Measurements from ENCODE around the gene UGT1A10.
"Not testable (repeated sequence)": the region's sequence is repeated elsewhere in the genome, so short reads cannot be mapped to it uniquely, and the experiment has no call there.

UGT1A10 gene

DNA sequence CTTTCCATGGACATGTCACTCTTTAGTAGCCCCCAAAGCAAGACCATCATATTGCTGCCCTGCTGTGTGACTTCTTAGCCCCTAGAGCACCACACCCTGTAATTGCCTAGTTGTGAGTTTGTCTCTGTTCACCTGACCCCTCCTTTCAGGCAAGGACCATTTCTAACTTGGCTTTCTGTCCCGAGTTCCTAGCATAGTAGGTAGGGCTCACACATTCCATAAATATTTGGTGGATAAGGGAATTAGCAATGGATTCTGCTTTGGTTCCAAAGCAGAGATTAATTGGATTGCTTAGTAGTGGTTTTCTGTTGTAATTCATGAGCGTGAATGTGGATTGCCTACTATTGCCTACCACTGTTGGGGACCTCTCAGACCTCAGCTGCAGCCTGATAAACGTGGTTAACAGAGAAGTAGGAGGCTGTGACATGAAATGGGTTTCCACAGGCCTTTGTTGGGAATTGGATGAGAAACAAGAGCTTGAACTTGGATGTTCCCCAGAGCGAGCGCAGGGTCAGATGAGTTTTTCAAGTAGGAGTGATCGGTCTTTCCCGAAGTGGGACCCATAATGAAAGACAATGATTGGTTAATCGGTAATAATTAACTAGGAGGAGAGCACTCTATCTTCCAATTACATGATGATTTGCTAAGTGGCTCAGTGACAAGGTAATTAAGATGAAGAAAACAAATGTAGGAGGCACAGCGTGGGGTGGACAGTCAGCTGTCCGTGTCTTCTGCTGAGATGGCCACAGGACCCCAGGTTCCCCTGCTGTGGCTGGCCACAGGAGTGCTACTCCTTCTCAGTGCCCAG lies 110.4 kb downstream of the UGT1A10 start:
- no peak for DNase-seq

- DNase-seq, result no peak
These were observed 111.0 kb downstream of the UGT1A10 start for GRCh38 chr2:233747283-233747544.

- DNase-seq, result not testable (repeated sequence)
These were observed 114.4 kb downstream of the UGT1A10 start for GRCh38 chr2:233750689-233751088.

DNA sequence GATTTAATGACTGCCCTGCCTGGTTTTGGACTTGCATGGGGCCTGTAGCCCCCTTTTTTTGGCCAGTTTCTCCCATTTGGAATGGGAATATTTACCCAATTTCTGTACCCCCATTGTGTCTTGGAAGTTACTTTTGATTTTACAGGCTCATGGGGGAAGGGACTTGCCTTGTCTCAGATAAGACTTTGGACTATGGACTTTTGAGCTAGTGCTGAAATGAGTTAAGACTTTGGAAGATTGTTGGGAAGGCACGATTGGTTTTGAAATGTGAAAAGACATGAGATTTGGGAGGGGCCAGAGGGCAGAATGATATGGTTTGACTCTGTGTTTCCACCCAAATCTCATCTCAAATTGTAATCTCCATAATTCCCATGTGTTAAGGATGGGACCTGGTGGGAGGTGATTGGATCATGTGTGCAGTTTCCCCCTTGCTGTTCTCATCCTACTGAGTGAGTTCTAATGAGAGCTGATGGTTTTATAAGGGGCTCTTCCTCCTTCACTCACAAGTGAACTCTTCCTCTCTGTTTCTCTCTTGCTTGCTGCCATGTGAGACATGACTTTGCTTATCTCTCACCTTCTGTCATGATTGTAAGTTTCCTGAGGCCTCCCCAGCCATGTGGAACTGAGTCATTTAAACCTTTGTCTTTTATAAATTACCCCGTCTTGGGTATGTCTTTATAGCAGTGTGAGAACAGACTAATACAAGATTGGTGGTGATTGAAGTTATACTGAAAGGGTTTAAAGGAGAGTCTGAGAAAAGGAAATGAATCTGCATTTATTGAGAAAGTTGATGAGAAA lies 115.2 kb downstream of the UGT1A10 start:
- DNase-seq, result not testable (repeated sequence)

DNA sequence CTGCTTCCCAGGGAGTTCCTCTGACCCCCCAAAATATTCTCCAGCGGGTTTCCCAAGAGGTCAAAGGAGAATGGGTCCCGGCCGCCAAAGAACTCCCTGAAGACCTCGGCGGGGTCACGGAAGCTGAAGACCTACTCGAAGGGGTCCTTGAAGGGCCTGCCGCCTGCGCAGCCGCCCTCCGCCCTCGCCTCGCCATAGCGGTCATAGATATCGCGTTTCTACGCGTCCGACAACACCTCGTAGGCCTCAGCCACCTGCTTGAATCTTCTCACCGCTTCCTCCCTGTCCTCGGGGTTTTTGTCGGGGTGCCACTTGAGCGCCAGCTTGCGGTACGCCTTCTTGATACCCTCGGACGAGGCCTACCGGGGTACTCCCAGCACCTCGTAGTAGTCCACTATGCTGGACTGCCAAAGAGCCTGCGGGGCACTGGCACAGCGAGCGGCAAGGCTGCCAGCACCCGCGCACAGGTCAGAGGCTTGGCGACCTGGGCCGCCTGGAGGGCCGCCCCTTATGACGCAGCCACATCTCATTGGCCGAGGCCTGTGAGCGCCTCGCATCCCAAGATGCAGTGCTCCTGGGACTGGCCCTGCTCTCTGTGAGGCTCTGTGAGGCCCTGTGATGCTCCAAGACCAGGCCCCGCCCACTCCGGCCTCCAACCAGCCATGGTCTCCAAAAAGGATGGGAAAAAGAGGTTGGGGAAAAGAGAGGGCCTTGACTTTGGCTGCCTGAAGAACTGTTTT lies 118.8 kb downstream of the UGT1A10 start:
- no peak for DNase-seq

DNA sequence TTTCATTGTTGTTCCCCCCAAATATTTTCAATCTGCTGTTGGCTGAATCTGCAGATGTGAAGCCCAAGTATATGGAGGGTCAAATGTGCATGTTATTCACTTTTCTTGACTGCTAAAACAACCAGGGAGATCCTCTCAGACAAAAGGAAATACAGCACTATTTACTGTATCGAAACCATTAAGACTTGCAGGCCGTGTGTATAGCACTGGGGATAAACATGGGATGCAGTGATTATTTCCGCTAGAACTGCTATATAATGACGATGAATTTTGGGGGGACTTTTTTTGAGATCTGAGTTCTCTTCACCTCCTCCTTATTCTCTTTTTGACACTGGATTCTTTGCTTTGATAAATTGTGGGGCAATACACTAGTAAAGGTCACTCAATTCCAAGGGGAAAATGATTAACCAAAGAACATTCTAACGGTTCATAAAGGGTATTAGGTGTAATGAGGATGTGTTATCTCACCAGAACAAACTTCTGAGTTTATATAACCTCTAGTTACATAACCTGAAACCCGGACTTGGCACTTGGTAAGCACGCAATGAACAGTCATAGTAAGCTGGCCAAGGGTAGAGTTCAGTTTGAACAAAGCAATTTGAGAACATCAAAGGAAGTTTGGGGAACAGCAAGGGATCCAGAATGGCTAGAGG lies 120.3 kb downstream of the UGT1A10 start:
- no peak for DNase-seq

DNA sequence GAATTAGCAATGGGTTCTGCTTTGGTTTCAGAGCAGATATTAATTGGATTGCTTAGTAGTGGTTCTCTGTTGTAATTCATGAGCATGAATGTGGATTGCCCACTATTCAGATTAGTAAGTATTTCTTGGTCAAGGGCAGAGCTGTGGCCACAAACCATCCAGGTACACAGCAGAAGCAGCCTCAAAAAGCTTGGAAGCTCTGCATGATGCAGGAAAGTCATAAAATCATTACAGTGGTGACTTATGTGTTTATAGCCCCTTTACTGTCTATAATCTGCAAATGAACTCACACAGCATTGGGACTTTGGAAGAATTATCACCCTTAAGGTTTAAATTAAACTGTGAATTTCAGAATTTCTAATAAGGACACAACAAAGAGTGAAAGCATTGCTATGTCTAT lies 121.9 kb downstream of the UGT1A10 start:
- no peak for DNase-seq

DNA sequence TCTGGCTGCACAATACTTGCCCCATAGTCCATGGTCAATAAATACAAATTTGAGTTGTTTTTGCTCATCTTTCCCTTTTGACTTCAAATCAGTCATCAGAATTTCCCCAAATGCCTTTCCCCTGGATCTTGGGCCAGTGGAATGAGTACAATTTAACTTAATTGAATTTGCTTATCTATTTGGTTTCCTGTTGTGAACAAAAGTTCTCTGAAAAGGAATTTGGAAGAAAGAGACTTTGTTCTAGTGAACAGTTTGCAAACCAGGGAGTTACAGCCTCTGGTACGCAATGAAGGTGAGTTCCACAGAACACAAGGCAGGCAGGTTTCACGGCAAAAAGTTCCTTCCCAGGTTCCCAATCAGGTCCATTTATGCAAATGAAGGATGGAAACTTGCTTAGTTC lies 122.6 kb downstream of the UGT1A10 start:
- no peak for DNase-seq

DNA sequence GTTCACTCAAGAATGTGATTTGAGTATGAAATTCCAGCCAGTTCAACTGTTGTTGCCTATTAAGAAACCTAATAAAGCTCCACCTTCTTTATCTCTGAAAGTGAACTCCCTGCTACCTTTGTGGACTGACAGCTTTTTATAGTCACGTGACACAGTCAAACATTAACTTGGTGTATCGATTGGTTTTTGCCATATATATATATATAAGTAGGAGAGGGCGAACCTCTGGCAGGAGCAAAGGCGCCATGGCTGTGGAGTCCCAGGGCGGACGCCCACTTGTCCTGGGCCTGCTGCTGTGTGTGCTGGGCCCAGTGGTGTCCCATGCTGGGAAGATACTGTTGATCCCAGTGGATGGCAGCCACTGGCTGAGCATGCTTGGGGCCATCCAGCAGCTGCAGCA lies 123.8 kb downstream of the UGT1A10 start, which contains the start of gene UGT1A1:
UGT1A1 (plus strand) TSS at position 228 of the 400 bp plus-strand sequence; CDS start at position 246, 18 bp downstream.
- DNase-seq, result no peak

DNA sequence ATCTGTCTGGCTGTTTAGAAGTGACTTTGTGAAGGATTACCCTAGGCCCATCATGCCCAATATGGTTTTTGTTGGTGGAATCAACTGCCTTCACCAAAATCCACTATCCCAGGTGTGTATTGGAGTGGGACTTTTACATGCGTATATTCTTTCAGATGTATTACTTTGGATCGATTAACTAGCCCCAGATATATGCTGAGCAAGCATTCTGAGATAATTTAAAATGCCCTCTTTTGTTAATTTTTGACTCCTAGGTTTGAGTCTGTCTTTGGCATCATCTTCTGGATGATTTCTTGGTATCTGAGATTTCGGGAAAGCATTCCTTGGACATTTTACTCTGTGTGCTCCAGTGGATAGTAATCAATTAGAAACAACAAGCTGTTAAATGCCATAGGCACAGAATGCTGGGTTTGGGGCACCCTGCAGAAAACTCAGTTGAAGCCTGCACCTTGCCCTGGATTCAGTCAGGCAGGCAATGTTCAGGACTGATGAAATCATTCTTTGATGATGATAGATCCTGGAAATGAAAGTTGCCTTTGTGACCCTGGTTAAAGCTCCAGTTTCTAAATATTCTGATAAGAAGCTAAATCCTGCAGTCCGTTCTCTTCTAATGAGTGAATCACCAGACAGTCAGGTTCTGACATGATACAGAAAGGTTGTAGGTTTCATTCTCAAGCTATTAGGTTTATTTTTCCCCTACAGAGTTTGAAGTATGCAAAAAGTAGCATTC lies 125.0 kb downstream of the UGT1A10 start:
- DNase-seq, result no peak

- DNase-seq, result no peak
These were observed 128.0 kb downstream of the UGT1A10 start for GRCh38 chr2:233764264-233764663.

DNA sequence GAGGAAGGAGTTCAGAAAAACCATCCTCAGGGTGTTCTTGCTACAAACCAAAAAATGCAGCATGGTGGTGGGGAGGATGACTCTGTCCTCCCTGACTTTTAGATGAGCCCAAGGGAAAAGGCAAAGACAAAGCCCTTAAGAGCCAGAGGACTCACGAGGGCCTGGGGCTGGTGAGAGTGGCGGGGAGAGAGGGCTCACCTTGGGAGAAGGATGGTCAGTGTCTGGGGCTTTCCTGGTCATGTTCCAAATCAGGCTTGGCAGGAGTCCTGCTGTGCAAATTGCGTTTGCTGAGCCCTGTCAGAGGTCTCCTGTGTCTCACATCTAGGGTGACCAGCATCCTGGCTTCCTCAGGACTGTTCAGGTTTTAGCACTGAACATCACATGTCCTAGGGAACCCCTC lies 128.5 kb downstream of the UGT1A10 start:
- no peak for DNase-seq

GRCh38 chr2:233766416-233766815 lies 130.2 kb downstream of the UGT1A10 start:
- no peak for DNase-seq

GRCh38 chr2:233768076-233768475 lies 131.8 kb downstream of the UGT1A10 start:
- DNase-seq, result no peak

DNA sequence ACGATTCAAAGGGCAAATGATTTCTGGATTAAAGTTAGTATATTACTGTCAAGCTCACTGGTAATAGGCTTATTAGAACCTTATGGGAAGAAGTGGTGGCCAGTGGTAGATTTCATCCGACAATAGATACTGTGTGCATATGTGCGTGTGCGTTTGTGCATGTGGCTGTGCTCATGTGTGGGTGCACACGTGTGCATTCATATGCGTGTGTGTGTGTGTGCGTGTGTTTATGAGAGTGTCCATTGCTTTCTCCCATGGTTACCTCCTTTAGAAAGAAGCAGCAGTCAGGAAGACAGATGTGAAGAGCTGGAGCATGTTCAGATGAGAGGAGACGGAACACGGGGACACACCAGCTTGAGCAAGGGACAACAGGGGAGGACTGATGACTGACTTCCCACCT lies 133.0 kb downstream of the UGT1A10 start:
- no peak for DNase-seq

- DNase-seq, result no peak
These were observed 135.9 kb downstream of the UGT1A10 start for GRCh38 chr2:233772153-233772552.

DNA sequence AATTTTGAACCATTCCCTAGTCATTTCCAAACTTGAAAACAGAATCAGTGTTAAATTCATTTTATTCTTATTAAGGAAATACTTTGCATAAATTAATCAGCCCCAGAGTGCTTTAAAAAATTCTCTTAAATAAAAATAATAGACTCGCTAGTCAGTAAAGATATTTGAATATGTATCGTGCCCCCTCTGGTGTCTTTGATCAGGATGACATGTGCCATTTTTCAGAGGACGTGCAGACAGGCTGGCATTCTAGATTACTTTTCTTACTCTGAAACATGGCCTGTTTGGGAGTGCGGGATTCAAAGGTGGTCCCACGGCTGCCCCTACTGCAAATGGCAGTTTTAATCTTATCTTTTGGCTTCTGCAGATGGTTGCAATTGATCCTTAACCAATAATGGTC lies 136.3 kb downstream of the UGT1A10 start:
- DNase-seq, result no peak

GRCh38 chr2:233773854-233774253 lies 137.6 kb downstream of the UGT1A10 start:
- DNase-seq, result no peak

GRCh38 chr2:233775414-233775813 lies 139.2 kb downstream of the UGT1A10 start:
- no peak for DNase-seq

DNA sequence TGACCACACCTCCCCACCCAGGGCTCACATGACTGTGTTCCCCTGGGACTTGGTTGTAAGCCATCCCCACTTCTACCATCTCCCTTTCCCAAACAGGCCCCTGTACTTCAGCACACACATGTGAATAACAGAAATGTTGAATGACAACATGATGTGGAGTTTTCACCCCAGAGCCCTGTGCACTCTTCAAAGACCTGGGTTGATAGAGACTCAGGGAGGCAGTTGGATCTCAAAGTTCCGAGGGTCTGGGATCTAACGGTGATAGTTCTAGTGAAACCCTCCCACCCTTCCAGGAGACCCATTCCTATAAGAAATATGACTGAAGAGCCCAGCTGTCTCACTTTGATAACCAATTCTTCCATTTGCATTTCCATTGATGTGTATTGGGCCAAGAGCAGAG lies 141.8 kb downstream of the UGT1A10 start, which contains the start of gene MROH2A:
MROH2A (plus strand) TSS at position 301 of the 400 bp plus-strand sequence. CDS start 1,029 bp downstream, outside the sequence.
- DNase-seq, result no peak

DNA sequence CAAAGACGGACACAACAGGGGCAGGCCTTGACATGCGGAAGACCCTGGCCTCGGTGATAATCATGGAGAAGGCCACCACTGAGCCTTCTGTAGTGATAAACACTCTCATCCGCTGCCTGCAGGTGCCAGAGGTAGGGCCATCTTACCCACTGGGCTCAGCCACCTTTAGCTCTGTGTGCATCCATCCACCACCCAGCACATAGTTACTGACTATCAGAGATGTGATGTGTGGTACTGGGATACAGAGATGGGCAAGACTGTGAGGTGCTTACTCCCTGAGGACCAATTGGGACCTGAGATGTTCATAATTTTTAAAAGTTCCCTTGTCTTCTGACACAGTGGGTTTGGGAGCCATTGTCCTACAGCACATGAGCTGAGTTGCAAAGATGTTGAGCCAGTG lies 143.5 kb downstream of the UGT1A10 start:
- DNase-seq, result no peak

- DNase-seq, result no peak
These were observed 144.5 kb downstream of the UGT1A10 start for GRCh38 chr2:233780771-233781170.
